ENCODE data around the gene ANKRD52.

Gene ANKRD52

GRCh38 chr12:56241424-56242303, 16.5 kb downstream of the ANKRD52 start:
- no peak for DNase-seq (ENCODE audit: low read depth)

- DNase-seq (ENCODE audit: low read depth): no peak
Measured at GRCh38 chr12:56237552-56237951, 20.6 kb downstream of the ANKRD52 start.

DNA sequence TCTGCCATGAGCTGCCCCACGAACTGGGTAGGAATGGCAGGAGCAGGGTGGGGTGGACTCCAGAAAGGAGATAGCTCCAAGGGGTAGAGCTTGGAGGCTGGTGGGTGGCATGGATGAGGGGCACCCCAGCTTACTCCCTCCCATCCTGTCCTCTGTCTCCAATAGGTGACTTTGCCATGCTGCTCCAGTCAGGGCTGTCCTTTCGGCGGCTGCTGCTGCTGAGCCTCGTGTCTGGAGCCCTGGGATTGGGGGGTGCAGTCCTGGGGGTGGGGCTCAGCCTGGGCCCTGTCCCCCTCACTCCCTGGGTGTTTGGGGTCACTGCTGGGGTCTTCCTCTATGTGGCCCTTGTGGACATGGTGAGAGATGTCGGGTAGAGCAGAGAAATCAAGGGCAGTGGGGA, 21.2 kb downstream of the ANKRD52 start:
- no peak for DNase-seq (ENCODE audit: low read depth)

- no peak for DNase-seq (ENCODE audit: low read depth)
Measured at GRCh38 chr12:56236091-56236490, 22.1 kb downstream of the ANKRD52 start.

DNA sequence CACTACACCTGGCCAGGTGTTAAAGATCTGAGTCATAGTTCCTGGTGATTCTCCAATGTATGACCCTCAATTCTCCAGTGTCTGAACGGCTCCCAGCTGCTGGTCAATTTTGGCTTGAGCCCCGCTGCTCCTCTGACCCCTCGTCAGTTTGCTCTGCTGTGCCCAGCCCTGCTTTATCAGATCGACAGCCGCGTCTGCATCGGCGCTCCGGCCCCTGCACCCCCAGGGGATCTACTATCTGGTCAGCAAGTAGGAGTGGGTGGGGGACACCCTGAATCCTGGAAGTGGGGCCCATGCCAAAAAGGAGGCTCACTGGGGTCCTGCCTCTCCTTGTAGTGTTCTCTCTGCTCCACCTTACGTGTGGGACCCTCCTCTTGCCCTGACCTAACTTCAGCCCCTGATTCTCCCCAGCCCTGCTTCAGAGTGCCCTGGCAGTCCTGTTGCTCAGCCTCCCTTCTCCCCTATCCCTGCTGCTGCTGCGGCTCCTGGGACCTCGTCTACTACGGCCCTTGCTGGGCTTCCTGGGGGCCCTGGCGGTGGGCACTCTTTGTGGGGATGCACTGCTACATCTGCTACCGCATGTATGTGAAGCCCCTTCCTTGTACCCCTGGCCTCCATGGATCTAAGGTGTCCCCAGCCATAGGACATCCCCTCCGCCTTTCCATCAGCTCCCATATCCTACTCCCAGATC, 23.3 kb downstream of the ANKRD52 start:
- DNase-seq (ENCODE audit: low read depth): no peak

GRCh38 chr12:56231184-56231582, 27.0 kb downstream of the ANKRD52 start:
- no peak for DNase-seq (ENCODE audit: low read depth)

GRCh38 chr12:56230432-56231183, 27.6 kb downstream of the ANKRD52 start:
- no peak for DNase-seq (ENCODE audit: low read depth)

DNA sequence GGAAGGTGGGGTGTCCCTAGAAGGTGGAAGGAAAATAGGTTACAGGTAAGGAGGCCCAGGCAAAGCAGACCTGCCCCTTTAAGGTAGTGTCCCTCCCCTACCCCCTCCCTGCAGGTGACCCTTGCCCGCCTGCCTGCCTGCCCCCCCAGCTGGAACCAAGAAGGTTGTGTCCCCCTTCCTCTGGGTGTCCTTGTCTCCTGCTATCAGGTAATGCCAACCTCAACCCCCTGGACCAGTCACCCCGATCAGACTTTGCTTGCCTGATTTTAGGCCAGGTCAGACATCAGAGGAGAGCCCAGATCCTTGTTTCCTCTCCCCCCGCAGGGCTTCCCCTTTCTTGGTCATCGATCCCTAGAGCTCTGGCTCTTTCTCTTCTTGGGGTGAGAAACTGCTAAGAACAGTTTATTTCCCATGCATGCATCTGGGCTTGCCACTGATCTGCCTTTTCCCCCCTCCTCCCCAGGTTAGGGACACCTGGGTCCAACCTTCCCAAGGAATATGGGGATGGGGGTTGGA, 28.2 kb downstream of the ANKRD52 start, which contains the start of gene SLC39A5:
Gene SLC39A5, plus strand, starts transcription at position 136 of the 516 bp plus-strand sequence. CDS start 1,224 bp downstream, outside the sequence.
- no peak for DNase-seq (ENCODE audit: low read depth)

DNA sequence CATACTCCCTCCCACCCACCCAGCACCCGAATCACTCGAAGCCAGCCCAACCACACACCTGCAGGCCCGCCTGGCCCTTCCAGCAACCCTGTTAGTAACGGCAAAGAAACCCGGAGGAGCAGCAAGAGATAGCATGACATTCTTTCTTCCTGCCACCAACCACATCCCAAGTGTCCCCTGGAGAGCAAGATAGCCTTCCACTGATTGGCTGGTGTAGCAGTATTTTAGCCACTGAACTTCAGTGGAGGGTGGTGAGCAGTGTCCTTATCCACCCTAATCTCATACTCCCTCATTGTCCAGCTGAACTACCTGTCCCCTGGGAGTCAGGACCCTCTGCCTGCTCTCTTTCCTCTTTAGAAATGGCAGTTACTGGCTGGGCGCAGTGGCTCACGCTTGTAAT, 29.1 kb downstream of the ANKRD52 start:
- no peak for DNase-seq (ENCODE audit: low read depth)

GRCh38 chr12:56224954-56225353, 33.2 kb downstream of the ANKRD52 start:
- no peak for DNase-seq (ENCODE audit: low read depth)

- peak; percentile 92 for DNase-seq (ENCODE audit: low read depth)
Measured at GRCh38 chr12:56224102-56224701, 34.0 kb downstream of the ANKRD52 start, which contains the start of gene NABP2. Gene NABP2, plus strand, starts transcription at chr12:56224342. Its CDS starts 515 bp downstream, at chr12:56224857.

- no peak for DNase-seq (ENCODE audit: low read depth)
Measured at GRCh38 chr12:56223571-56224101, 34.5 kb downstream of the ANKRD52 start.

DNA sequence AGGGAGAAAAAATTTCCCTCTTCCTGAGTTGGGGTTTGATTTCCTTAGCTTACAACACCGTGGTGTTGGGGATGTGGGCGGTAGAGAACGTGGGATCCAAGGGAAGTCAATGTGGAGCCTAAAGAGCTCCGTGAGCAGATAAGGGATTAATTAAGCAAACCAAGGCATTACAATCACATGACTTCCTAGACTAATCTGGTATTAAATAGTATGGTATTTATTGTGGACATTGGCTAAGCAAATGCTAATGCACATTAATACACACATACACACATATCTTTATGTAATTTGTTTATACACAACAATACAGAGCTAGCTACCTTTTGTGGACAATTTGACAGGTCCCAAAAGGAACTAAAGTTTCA, 35.7 kb downstream of the ANKRD52 start:
- no peak for DNase-seq (ENCODE audit: low read depth)

DNA sequence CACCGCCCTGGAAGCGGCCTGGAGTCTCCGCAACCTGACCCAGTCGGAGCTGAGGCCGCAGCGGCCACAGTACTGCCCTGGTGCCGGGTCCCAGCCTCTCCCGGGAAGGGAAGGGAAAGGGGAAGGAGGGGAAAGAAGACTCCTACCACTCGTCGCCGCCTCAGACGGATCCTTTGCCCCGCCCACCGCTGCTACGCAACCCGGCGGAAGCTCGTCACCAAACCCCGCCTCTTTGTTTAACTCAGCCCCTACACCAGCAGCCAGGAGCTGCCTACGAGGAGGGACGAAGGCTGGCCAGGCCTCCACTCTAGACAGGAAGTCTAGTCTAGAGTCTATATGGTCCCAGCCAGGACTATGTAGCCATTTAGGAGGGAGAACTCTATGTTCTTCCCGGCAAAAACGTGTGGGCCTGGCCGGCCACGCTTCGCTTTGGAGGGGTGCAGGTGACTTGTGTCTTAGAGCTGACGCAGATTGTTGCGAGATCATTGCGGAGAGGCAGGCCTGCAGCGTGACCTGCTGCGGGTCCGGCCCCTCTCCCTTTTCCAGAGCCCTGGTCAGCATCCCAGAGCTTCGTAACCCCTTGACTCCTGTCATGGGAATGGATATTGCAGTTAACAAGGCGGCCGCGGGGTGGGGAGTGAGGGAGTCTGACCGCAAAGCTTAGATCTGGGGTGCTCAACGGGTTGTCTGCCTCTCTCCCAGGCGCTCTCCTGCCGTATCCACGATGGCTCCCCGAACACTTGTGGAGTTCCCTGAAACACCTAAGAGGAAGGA, 36.2 kb downstream of the ANKRD52 start, which contains the start of gene RNF41:
Gene RNF41, minus strand, starts transcription at position 166 of the 774 bp plus-strand sequence. CDS start 7,875 bp downstream, outside the sequence.
- peak; percentile 85 for DNase-seq (ENCODE audit: low read depth)

DNA sequence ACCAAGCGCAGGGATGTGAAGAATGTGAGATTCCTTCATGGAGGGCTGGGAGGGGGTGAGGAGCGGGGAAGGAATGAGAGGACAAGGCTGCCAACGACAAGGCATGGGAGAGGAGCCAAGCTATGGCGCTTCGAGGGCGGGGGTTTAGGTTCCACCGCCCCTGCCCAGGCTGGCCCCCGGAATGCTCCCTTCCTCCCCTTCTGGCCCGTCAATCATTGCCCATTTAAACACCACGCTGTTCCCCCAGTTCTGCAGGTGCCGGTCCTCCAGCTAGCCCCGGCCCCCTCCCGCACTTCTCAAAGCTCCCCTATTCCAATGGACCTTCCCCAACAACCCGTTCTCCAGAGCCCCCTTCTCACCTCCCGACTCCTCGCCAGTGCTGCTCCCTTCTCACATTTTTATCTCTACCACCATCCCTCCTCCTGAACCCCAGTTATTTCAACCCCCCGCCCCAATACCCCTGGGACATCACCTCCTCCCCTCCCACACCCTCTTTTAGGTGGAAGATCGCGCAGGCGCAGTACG, 36.9 kb downstream of the ANKRD52 start:
- no peak for DNase-seq (ENCODE audit: low read depth)

DNA sequence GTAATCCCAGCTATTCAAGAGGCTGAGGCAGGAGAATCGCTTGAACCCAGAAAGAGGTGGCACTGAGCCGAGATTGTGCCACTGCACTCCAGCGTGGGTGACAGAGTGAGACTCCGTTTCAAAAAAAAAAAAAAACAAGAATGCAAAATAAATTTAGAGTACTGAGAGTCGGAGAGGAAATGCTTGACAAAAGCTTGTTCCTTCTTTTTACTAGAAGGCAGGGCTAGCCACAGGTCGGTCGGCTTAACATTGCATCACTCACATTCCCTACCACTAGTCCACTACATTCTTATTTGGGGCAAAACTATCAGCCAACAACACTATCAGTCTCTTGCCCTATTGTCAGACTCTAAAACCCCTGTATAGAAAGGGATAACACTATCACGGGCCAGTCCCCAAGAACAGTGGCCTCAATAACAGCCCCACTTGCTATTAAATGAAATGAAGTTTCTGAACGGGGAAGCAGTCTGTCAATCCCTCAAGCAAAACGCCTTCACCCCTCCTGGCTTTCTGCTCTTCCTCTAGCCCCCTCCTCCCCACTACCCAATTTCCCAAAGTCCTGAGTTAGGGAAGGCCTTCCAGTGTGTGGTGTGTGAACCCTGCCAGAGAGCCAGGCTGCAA, 37.5 kb downstream of the ANKRD52 start:
- no peak for DNase-seq (ENCODE audit: low read depth)

DNA sequence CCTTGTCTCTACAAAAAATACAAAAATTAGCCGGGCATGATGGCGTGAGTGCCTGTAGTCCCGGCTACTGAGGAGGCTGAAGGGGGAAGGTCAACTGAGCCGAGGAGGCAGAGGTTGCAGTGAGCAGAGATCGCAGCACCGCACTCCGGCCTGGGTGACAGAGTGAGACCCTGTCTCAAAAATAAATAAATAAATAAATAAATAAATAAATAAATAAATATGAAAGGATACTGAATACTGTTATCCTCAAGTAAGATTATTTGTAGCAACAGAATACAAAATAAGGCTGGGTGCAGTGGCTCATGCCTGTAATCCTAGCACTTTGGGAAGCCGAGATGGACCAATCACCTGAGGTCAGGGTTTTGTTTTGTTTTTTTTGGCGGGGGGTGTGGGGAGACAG, 38.3 kb downstream of the ANKRD52 start:
- DNase-seq (ENCODE audit: low read depth): no peak

GRCh38 chr12:56216461-56216860, 41.7 kb downstream of the ANKRD52 start:
- DNase-seq (ENCODE audit: low read depth): no peak

- no peak for DNase-seq (ENCODE audit: low read depth)
Measured at GRCh38 chr12:56213878-56214277, 44.3 kb downstream of the ANKRD52 start.

- no peak for DNase-seq (ENCODE audit: low read depth)
Measured at GRCh38 chr12:56212361-56212760, 45.8 kb downstream of the ANKRD52 start.
